ENCODE data around the gene DNER. TPM values are rescaled to one million over a fixed set of nuclear protein-coding genes. Genes with fewer than 3 reads are reported as not detected.

DNER gene
- total RNA-seq, 4 donors from 2014 or later = 1.5 to 13.1 (median 4.7) TPM

- Histone ChIP-seq H3K36me3 (no peaks in the 10 kb centered on the region), H3K4me1 (peaks cover 0 to 38% (median 20%) of the 10 kb centered on the region in 4 donors), H3K27me3 (no peaks in the 10 kb centered on the region), H3K4me3 (no peak overlapping the region), H3K27ac (peak overlapping the region in 1 of 4 donors; percentile 87), H3K9me3 (no peaks in the 10 kb centered on the region)
- TF ChIP-seq CTCF (IDR thresholded peaks at IDR 0.05) = no peak
- no peak for TF ChIP-seq POLR2A (IDR thresholded peaks at IDR 0.05)
- TF ChIP-seq EP300 (IDR thresholded peaks at IDR 0.05) = no peak
- WGBS, 2 donors = 81 to 88% methylated on average over 5 of the region's 5 CpGs
- DNase-seq (ENCODE audit: low spot score in 2 of 2) = no peak
Observed at GRCh38 chr2:229410946-229411345, 303.4 kb downstream of the DNER start.

- Histone ChIP-seq H3K36me3 (no peaks in the 10 kb centered on the region), H3K9me3 (no peaks in the 10 kb centered on the region), H3K4me1 (peaks cover 0 to 34% (median 20%) of the 10 kb centered on the region in 4 donors), H3K27me3 (no peaks in the 10 kb centered on the region), H3K4me3 (no peak overlapping the region), H3K27ac (peak overlapping the region; percentile 11 to 87 (median 80))
- DNase-seq (ENCODE audit: low spot score in 2 of 2) = no peak
- TF ChIP-seq POLR2A (IDR thresholded peaks at IDR 0.05) (no peak), EP300 (IDR thresholded peaks at IDR 0.05) (no peak), CTCF (IDR thresholded peaks at IDR 0.05) (no peak)
- WGBS, 2 donors = 73 to 76% methylated on average over 6 of the region's 6 CpGs
Observed at GRCh38 chr2:229410264-229410663, 304.1 kb downstream of the DNER start.

GRCh38 chr2:229409751-229410181, 304.6 kb downstream of the DNER start:
- H3K4me3 ChIP-seq = no peak overlapping the region
- H3K27ac ChIP-seq = peak overlapping the region; percentile 11 to 87 (median 80)
- H3K27me3 ChIP-seq = no peaks in the 10 kb centered on the region
- 78 to 79% methylated on average over 4 of the region's 4 CpGs for WGBS, 2 donors
- no peaks in the 10 kb centered on the region for H3K36me3 ChIP-seq
- peaks cover 0 to 34% (median 20%) of the 10 kb centered on the region in 4 donors for H3K4me1 ChIP-seq
- no peak for DNase-seq (ENCODE audit: low spot score in 2 of 2)
- no peak for TF ChIP-seq POLR2A (IDR thresholded peaks at IDR 0.05)
- TF ChIP-seq EP300 (IDR thresholded peaks at IDR 0.05) = no peak
- TF ChIP-seq CTCF (IDR thresholded peaks at IDR 0.05) = no peak
- no peaks in the 10 kb centered on the region for H3K9me3 ChIP-seq

- Histone ChIP-seq H3K4me1 (peaks cover 0 to 34% (median 20%) of the 10 kb centered on the region in 4 donors), H3K27me3 (no peaks in the 10 kb centered on the region), H3K36me3 (no peaks in the 10 kb centered on the region), H3K4me3 (no peak overlapping the region), H3K9me3 (no peaks in the 10 kb centered on the region), H3K27ac (peak overlapping the region; percentile 74 to 87 (median 82))
- TF ChIP-seq EP300 (IDR thresholded peaks at IDR 0.05) (no peak), CTCF (IDR thresholded peaks at IDR 0.05) (no peak), POLR2A (IDR thresholded peaks at IDR 0.05) (no peak)
- DNase-seq (ENCODE audit: low spot score in 2 of 2) = no peak
- 30 to 46% methylated on average over 3 of the region's 3 CpGs for WGBS, 2 donors
Observed at GRCh38 chr2:229408962-229409361, 305.4 kb downstream of the DNER start.

- Histone ChIP-seq H3K4me1 (peaks cover 0 to 34% (median 20%) of the 10 kb centered on the region in 4 donors), H3K27me3 (no peaks in the 10 kb centered on the region), H3K4me3 (no peak overlapping the region), H3K27ac (peak overlapping the region; percentile 74 to 87 (median 82)), H3K36me3 (no peaks in the 10 kb centered on the region), H3K9me3 (no peaks in the 10 kb centered on the region)
- TF ChIP-seq POLR2A (IDR thresholded peaks at IDR 0.05) = no peak
- peak; percentile 80 to 93 for TF ChIP-seq EP300 (IDR thresholded peaks at IDR 0.05)
- 19 to 26% methylated on average over 1 of the region's 1 CpG for WGBS, 2 donors
- DNase-seq (ENCODE audit: low spot score in 2 of 2) = peak; percentile 57 to 88
Observed at GRCh38 chr2:229408356-229408755, 306.0 kb downstream of the DNER start.
